Activated effector memory CD4-positive, alpha-beta T cell treated with anti-CD3 and anti-CD28 coated beads, Interleukin-2, amount 50 U/mL, for 16 hours (primary cell): ENCODE results near the gene ERC2.

ENCODE experiments used
- DNase-seq: peaks from one replicate; pipeline ENCODE4 v3.0.0-alpha.2; 2020

Gene ERC2

GRCh38 chr3:56424336-56424735, 43.9 kb downstream of the ERC2 start:
- DNase-seq, result no peak

- DNase-seq, result no peak
Observed at GRCh38 chr3:56423661-56424099, 44.6 kb downstream of the ERC2 start.

DNA sequence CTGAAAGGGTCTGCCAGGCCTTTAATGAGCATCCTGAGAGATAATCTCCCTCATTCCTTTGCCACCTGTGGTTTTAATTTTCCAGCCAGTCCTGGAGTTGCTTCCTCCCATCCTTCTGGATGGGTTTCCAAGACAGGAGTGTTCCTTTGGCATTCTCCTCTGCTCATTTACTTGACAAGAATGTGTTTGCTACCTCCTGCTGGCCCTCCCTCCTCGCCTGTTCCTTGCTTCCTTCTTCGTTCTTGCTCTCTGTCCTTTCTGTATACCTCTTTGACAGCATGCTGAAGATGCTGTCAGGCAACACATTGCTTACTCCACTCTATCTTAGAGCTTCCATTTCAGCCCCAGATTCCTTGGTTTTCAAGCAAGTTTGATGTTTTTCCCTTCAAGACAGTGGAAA, 46.0 kb downstream of the ERC2 start:
- DNase-seq, result no peak

- no peak for DNase-seq
Observed at GRCh38 chr3:56421205-56421604, 47.1 kb downstream of the ERC2 start.

- DNase-seq, result no peak
Observed at GRCh38 chr3:56415652-56416051, 52.6 kb downstream of the ERC2 start.

DNA sequence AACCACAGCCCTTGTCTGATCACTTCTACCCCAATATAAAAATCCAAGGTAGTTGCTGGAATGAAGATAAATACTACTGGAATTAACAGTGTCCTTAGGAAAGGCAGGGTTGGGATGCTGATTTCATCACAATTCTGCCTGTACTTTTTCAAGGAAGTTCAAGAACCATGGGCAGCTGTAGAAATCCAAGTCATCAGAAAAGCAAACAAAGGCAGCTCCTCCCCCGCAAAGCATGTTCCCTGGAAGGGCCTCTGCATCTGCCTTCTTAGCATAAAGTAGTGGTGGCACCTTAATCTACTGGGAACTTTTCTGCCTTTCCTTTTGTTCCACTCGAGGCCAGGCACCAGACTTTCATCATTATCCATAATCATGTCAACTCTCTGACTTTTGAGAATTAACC, 54.4 kb downstream of the ERC2 start:
- DNase-seq, result no peak

DNA sequence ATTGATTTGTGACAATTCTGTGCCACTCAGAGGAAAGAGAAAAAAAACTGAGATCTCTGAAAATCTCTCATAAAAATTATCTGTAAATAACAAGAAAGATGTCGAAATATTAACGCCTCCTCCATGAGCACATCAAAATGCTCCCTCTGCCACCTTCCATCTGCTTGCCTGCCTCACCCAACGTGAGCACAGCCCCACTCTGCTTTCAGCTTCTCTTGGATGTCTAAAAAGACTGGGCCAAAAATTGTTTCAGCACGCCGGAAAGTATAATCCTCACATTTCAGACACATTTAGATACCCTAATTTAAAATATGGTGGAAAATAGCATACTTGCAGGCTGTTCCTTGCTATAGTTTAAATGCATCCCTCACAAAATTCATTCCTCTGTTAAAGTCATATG, 57.1 kb downstream of the ERC2 start:
- no peak for DNase-seq

DNA sequence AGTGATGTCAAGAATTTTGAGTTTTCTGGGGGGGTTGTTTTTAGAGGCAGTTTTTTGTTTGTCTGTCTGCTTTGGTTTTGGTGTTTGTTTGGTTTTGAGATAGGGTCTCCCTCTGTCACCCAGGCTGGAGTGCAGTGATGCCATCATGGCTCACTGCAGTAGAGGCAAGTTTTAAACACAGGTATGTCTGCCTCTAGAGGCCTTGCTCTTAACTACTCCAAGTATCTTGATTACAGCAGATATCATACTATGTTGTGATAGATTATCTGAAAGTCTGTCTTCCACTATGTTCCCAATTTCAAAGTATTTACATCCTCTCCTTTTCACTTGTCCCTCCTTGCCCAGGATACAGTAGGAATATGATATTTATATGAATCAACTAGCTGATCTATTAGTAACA, 57.7 kb downstream of the ERC2 start:
- no peak for DNase-seq

DNA sequence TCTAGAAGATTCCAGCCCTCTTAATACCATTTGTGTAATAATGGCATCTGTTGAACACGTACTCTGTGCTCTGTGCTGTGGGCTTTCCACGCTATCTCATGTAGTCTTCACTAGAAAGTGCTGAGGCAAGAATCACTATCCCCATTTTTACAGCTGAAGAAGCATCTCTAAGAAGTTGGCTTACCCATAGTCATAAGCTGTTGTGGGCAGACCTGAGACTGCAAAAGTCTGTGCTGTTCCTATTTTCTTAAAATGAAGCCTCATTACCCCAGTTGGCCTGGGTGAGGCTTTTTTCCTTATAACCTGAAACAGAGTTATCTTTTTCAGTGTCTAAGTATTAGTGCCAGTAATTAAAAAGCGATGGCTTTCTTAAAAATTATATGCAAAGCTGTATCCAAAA, 58.5 kb downstream of the ERC2 start:
- no peak for DNase-seq

GRCh38 chr3:56408761-56409196, 59.5 kb downstream of the ERC2 start:
- DNase-seq, result no peak

- DNase-seq, result no peak
Observed at GRCh38 chr3:56406826-56407515, 61.3 kb downstream of the ERC2 start.

DNA sequence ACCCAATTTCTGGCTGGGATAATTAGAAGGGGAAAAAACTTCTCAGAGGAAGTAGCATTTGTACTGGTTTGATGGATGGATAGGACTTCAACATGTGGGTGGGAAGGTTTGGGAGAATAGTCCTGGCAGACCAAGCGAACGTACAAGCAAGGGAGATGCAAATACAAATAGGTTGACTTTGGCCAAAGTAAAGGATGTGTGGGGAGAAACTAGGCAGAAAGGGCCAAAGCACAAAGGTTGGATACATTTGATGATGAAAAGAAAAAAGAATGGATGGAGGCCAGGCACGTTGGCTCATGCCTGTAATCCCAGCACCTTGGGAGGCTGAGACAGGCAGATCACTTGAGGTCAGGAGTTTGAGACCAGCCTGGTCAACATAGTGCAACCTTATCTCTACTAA, 63.4 kb downstream of the ERC2 start:
- no peak for DNase-seq

DNA sequence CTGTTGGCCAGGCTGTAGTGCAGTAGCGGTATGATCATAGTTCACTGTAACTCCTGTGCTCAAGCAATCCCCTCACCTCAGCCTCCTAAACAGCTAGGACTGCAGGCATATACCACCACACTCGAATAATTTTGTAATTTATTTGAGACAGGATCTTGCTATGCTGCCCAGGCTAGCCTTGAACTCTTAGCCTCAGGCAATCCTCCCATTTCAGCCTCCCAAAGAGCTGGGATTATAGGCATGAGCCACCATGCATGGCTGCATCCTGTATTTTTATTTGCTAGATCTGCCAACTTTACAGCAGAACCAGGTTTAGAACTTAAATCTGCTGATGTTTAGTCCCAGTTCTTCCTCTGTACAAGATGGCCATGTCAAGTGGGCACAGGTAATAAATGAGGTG, 69.6 kb downstream of the ERC2 start:
- no peak for DNase-seq

DNA sequence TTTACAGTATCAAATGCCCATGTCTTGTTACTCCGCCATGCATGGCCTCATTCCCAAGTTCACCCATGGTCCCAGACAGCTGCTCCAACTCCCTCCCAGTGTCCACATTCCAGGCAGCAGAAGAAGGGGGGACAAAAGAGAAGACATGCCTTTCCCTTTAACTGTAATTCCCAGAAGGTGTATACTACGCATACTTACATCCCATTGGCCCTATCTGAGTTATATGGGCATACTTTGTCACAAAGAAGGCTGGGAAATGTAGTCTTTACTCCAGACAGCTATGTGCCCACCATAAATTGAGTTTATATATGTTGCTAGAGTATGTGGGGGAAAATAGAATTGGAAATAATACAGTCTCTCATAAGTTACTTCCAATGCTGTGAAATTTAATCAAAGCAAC, 70.5 kb downstream of the ERC2 start:
- DNase-seq, result no peak

GRCh38 chr3:56389183-56389830, 79.0 kb downstream of the ERC2 start:
- DNase-seq, result no peak

GRCh38 chr3:56383092-56383491, 85.2 kb downstream of the ERC2 start:
- DNase-seq, result no peak

- no peak for DNase-seq
Observed at GRCh38 chr3:56379723-56380287, 88.5 kb downstream of the ERC2 start.

GRCh38 chr3:56375654-56376053, 92.6 kb downstream of the ERC2 start:
- no peak for DNase-seq

DNA sequence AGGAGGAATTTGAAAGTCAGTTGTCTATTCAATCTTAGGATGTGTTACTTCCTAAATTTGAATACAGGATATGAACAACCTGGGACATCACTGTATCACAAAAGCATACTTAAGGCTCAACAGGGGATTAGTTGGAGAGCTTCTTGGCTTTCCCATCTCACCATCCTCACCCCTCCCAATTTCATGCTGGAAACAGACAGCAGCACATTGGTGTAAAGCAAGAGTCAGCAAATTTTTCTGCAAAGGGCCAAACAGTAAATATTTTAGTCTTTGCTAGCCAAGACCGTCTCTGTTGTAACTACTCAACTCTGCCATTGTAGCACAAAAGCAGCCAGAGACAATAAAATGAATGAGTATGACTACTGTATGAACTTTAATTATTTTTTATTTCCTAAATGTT, 94.9 kb downstream of the ERC2 start:
- no peak for DNase-seq

- no peak for DNase-seq
Observed at GRCh38 chr3:56370991-56371775, 97.1 kb downstream of the ERC2 start.

DNA sequence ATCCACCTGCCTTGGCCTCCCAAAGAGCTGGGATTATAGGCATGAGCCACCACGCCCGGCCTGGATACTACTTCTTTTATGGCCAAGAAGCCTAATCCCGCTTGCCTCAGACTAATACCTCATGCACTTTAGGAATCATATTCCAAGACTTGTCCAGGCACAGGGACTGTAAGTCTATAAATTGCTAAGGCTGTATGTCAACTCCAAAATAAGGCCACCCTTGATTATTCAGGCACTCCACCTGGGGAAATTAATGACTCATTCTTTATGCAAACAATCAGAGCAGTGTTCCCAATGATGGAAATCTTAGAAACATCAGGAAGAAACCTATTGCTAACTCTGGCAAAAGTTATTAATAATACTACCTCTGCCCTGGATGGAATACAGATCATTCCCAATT, 98.4 kb downstream of the ERC2 start:
- DNase-seq, result no peak

GRCh38 chr3:56368846-56369245, 99.4 kb downstream of the ERC2 start:
- no peak for DNase-seq

DNA sequence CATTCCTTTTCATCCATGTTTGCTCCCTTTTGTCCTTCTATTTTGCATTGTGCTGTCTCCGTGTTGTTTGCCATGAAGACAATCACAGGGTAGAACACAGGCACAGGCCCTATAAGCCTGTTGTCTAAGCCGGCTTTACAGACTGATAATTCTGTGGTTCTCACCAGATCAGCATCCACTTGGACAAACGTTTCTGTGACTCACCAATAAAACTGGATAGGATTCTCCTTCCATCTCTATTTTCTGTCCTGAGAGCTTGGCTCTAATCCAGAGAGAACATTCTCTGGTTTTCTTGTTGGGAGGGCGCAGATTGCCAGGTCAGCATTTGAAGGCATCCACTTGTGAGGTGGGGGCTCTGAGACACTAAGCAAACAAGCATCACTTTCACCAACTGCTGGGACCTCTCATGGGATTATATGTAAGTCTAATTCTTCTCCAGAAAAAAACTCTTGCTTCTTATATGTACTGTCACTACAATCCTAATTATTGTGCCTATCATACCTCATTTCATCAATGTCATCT, 101.6 kb downstream of the ERC2 start:
- DNase-seq, result no peak
